ENCODE measurements around the gene PTTG1IP. TPM values are rescaled to one million over a fixed set of nuclear protein-coding genes. Genes with fewer than 3 reads are reported as not detected.

The PTTG1IP gene
- total RNA-seq, 1 donor from 2014 or later: 98.1 TPM

Other genes with a start within 250 kb of the PTTG1IP start
- gene KRTAP10-9, start 246.6 kb downstream of the PTTG1IP start, total RNA-seq: not detected
- gene KRTAP10-10, start 236.3 kb downstream of the PTTG1IP start, total RNA-seq: not detected
- gene KRTAP10-11, start 227.3 kb downstream of the PTTG1IP start, total RNA-seq: not detected
- not detected for gene KRTAP12-4, start 219.0 kb downstream of the PTTG1IP start, total RNA-seq
- not detected for gene KRTAP12-3, start 215.8 kb downstream of the PTTG1IP start, total RNA-seq
- gene KRTAP12-2, start 206.8 kb downstream of the PTTG1IP start, total RNA-seq: not detected
- gene KRTAP12-1, start 191.5 kb downstream of the PTTG1IP start, total RNA-seq: not detected
- not detected for gene KRTAP10-12, start 176.5 kb downstream of the PTTG1IP start, total RNA-seq
- not detected for gene TSPEAR, start 162.1 kb downstream of the PTTG1IP start, total RNA-seq
- gene UBE2G2, start 71.9 kb downstream of the PTTG1IP start, total RNA-seq: 60.5 TPM
- gene SUMO3, start 55.6 kb downstream of the PTTG1IP start, total RNA-seq: 28.7 TPM
- gene ITGB2, start 47.2 kb upstream of the PTTG1IP start, total RNA-seq: 19.8 TPM
- gene SLX9, start 66.3 kb upstream of the PTTG1IP start, total RNA-seq: 10.4 TPM
- 16.2 TPM for gene ADARB1, start 200.9 kb upstream of the PTTG1IP start, total RNA-seq